Eye (tissue), 1 donor: ENCODE measurements around the gene MTFMT.

ENCODE experiments used
- DNase-seq: peaks from one replicate; pipeline ENCODE4 v3.0.0-alpha.2; 2015

Gene MTFMT

GRCh38 chr15:64981812-64982431 is 47.5 kb downstream of the MTFMT start:
- no peak for DNase-seq

- DNase-seq, result no peak
Measured at GRCh38 chr15:64979252-64979710, 50.2 kb downstream of the MTFMT start.

GRCh38 chr15:64975390-64975789 is 54.0 kb downstream of the MTFMT start:
- no peak for DNase-seq

GRCh38 chr15:64970698-64971097 is 58.7 kb downstream of the MTFMT start:
- no peak for DNase-seq

- DNase-seq, result no peak
Measured at GRCh38 chr15:64969401-64969800, 60.0 kb downstream of the MTFMT start.

GRCh38 chr15:64961013-64961412 is 68.4 kb downstream of the MTFMT start:
- no peak for DNase-seq

- DNase-seq, result no peak
Measured at GRCh38 chr15:64960153-64960552, 69.3 kb downstream of the MTFMT start.

- DNase-seq, result no peak
Measured at GRCh38 chr15:64959128-64959527, 70.3 kb downstream of the MTFMT start.

- no peak for DNase-seq
Measured at GRCh38 chr15:64954395-64954794, 75.0 kb downstream of the MTFMT start.

GRCh38 chr15:64951777-64952418 is 77.5 kb downstream of the MTFMT start:
- DNase-seq, result peak; percentile 18
